K562 (cell line): Measurements from ENCODE around the gene ZBTB22. TPM values are rescaled to one million over a fixed set of nuclear protein-coding genes. Genes with fewer than 3 reads are reported as not detected.

Source experiments
- GTF2A2 ChIP-seq: IDR thresholded peaks from 2 replicates; pipeline ENCODE4 v1.6.1; 2016; ENCODE audit warnings: mild to moderate bottlenecking, missing genetic modification characterization, missing compliant biosample characterization
- MAFF ChIP-seq: IDR thresholded peaks from 2 replicates; pipeline ENCODE4 v1.6.1; 2012; ENCODE audit warnings: low read length, improper control_type of control experiment
- MCM5 ChIP-seq: fragments of 450-650 bp; IDR thresholded peaks from 2 replicates; pipeline ENCODE4 v1.6.1; 2016; ENCODE audit warnings: low read depth
- MNT ChIP-seq, 2 experiments: fragments of 450-650 bp; conservative IDR thresholded peaks; 2 replicates each; pipeline ENCODE4 v1.6.1; 2017; ENCODE audit warnings: mild to moderate bottlenecking in 2 of 2, moderate library complexity in 2 of 2
- POLR2AphosphoS5 ChIP-seq: IDR thresholded peaks from 2 replicates; pipeline ENCODE4 v1.6.1; 2011; ENCODE audit warnings: mild to moderate bottlenecking, low read depth, low read length, moderate library complexity; ENCODE audit not compliant: control insufficient read depth, insufficient read depth
- RAD51 ChIP-seq: fragments of 450-650 bp; IDR thresholded peaks from 2 replicates; pipeline ENCODE4 v1.7.1; 2016; ENCODE audit warnings: low read depth, mild to moderate bottlenecking, borderline replicate concordance
- ZBTB26 ChIP-seq: fragments of 450-650 bp; formaldehyde crosslinking; IDR thresholded peaks from 2 replicates; pipeline ENCODE4 v1.4.0; 2022; ENCODE audit warnings: missing genetic modification characterization
- ZNF407 ChIP-seq: fragments of 450-650 bp; IDR thresholded peaks from 2 replicates; pipeline ENCODE4 v1.6.1; 2016; ENCODE audit warnings: low read depth
- polyA plus RNA-seq, 8 experiments: library from polyadenylated mRNA; depleted of rRNA in 4 of 8; stranded (reverse) in 5 of 8; unstranded in 3 of 8; fragments of >200 nt; fragmentation: Nextera tagmentation in 2 of 8; fragmentation: Illumina TruSeq in 1 of 8; extraction: Ambion mirVana in 2 of 8; extraction: Trizol in 1 of 8; gene quantifications; 2 replicates each; pipeline versions ENCODE4 v1.2.1 to v1.2.3, GENCODE V29; 2011 to 2014; ENCODE audit warnings: inconsistent platforms in 1 of 8, missing spikeins in 1 of 8
- total RNA-seq, 7 experiments: library from RNA; depleted of rRNA in 6 of 7; stranded (reverse); fragments of >200 nt in 6 of 7; fragmentation: Illumina TruSeq in 2 of 7; extraction: Trizol in 2 of 7; gene quantifications; 2 replicates each; pipeline versions ENCODE4 v1.2.1 to v1.2.3, GENCODE V29; 2011 to 2021; ENCODE audit warnings: low replicate concordance in 1 of 7
- TF ChIP-seq, protein P1 (sequence below): sonication (generic); formaldehyde crosslinking; IDR thresholded peaks from 2 replicates; pipeline ENCODE4 v1.8.0; 2023; ENCODE audit warnings: mild to moderate bottlenecking, missing genetic modification reagents
- TF ChIP-seq, protein P2 (sequence below): IDR thresholded peaks from 2 replicates; pipeline ENCODE4 v1.6.1; 2012; ENCODE audit warnings: low read depth, low read length, improper control_type of control experiment, borderline replicate concordance

Gene ZBTB22
- total and polyA plus RNA-seq, 9 of the 15 experiments (the other 6 are each of a cell fraction or from before 2014, with no cell fraction given): 0.21 to 11.9 (median 7.1) TPM

DNA sequence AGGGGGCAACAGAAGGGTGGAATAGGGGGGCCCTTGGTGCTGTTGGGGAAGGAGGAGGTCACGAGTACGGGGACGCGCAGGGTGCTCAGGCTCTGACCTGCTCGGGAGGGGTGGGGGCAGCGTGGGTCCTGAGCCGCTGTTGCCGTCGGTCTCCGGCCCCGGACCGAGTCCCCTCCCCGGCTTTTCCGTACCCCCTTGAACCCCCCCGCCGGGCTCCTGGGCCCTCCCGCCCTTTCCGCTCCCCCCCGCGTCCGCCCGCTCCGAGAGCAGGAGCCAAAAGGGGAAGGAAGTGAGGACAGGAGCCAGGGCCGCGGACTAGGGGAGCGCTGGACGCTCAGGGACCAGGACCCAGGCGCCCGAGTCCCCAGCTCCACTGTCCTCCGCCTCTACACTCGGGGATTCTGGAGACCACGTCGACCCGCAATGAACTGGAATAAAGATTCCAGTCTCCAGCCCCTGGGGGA, 18.7 kb downstream of the ZBTB22 start, which contains the start of gene RGL2 (continued):
- TF ChIP-seq ZNF407 (no peak), GTF2A2 (tag) (0 out of 2 replicates have a peak, but pooled peaks have one; percentile 36), POLR2AphosphoS5 (no peak), MAFF (no peak), MCM5 (no peak), RAD51 (no peak), ZBTB26 (CRISPR knock-in tag) (peak; percentile 86), MNT (conservative IDR thresholded peaks at IDR 0.05) (no peak)
- TF ChIP-seq, protein P1, sequence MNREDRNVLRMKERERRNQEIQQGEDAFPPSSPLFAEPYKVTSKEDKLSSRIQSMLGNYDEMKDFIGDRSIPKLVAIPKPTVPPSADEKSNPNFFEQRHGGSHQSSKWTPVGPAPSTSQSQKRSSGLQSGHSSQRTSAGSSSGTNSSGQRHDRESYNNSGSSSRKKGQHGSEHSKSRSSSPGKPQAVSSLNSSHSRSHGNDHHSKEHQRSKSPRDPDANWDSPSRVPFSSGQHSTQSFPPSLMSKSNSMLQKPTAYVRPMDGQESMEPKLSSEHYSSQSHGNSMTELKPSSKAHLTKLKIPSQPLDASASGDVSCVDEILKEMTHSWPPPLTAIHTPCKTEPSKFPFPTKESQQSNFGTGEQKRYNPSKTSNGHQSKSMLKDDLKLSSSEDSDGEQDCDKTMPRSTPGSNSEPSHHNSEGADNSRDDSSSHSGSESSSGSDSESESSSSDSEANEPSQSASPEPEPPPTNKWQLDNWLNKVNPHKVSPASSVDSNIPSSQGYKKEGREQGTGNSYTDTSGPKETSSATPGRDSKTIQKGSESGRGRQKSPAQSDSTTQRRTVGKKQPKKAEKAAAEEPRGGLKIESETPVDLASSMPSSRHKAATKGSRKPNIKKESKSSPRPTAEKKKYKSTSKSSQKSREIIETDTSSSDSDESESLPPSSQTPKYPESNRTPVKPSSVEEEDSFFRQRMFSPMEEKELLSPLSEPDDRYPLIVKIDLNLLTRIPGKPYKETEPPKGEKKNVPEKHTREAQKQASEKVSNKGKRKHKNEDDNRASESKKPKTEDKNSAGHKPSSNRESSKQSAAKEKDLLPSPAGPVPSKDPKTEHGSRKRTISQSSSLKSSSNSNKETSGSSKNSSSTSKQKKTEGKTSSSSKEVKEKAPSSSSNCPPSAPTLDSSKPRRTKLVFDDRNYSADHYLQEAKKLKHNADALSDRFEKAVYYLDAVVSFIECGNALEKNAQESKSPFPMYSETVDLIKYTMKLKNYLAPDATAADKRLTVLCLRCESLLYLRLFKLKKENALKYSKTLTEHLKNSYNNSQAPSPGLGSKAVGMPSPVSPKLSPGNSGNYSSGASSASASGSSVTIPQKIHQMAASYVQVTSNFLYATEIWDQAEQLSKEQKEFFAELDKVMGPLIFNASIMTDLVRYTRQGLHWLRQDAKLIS: no peak
- TF ChIP-seq, protein P2, sequence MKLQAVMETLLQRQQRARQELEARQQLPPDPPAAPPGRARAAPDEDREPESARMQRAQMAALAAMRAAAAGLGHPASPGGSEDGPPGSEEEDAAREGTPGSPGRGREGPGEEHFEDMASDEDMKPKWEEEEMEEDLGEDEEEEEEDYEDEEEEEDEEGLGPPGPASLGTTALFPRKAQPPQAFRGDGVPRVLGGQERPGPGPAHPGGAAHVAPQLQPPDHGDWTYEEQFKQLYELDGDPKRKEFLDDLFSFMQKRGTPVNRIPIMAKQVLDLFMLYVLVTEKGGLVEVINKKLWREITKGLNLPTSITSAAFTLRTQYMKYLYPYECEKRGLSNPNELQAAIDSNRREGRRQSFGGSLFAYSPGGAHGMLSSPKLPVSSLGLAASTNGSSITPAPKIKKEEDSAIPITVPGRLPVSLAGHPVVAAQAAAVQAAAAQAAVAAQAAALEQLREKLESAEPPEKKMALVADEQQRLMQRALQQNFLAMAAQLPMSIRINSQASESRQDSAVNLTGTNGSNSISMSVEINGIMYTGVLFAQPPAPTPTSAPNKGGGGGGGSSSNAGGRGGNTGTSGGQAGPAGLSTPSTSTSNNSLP: no peak
